ENCODE results near the gene ST14. TPM values are rescaled to one million over a fixed set of nuclear protein-coding genes. Genes with fewer than 3 reads are reported as not detected.

The ST14 gene
- total RNA-seq, 2 donors from 2014 or later = 17.5 to 21.7 TPM

DNA sequence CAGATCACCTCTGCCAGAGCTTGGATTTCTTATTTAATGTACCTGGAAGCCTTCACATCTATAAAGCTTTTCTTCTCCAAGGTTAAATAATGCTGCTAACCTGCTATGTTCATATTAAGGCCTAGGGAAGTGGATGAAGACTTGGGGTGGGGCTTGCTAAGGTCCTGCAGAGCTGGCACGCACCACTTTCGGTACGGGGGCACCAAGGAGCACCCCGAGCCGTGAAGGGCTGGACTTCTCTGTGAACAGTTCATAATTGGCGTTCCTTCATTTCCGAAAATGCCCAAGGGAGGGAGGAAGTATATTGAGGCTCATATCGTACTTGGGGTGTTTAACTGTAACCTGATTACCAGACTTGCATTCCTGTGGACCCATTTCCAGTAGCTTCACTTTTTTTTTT, 59.6 kb downstream of the ST14 start:
- Histone ChIP-seq H3K27me3 (ENCODE audit: control insufficient read depth, insufficient read depth, low read length, poor library complexity, severe bottlenecking) (no peaks in the 10 kb centered on the region), H3K9ac (ENCODE audit: extremely low read depth, low read length, poor library complexity, severe bottlenecking) (no peak overlapping the region), H3K4me1 (ENCODE audit: control insufficient read depth, insufficient read depth, low read length) (no peaks in the 10 kb centered on the region), H3K4me3 (ENCODE audit: low read length) (no peak overlapping the region), H3K27ac (ENCODE audit: low read depth, low read length) (no peak overlapping the region), H3K9me3 (ENCODE audit: control insufficient read depth, low read length) (no peaks in the 10 kb centered on the region), H3K36me3 (ENCODE audit: control insufficient read depth, insufficient read depth, low read length) (no peaks in the 10 kb centered on the region)
- H3K27ac Mint-ChIP-seq = no peak overlapping the region
- WGBS, 2 experiments (ENCODE audit: insufficient coverage in 1 of 2, insufficient read length in 1 of 2) = 94 to 100% methylated on average over 5 to 8 of the region's 8 CpGs
- H3K36me3 Mint-ChIP-seq (ENCODE audit: low read depth) = peaks cover 3% of the 10 kb centered on the region
- peaks cover 3% of the 10 kb centered on the region for H3K27me3 Mint-ChIP-seq (ENCODE audit: insufficient read depth)
- H3K9me3 Mint-ChIP-seq = no peaks in the 10 kb centered on the region
- no peak for DNase-seq
- no peak overlapping the region for H3K4me3 Mint-ChIP-seq
- TF ChIP-seq, protein P1, sequence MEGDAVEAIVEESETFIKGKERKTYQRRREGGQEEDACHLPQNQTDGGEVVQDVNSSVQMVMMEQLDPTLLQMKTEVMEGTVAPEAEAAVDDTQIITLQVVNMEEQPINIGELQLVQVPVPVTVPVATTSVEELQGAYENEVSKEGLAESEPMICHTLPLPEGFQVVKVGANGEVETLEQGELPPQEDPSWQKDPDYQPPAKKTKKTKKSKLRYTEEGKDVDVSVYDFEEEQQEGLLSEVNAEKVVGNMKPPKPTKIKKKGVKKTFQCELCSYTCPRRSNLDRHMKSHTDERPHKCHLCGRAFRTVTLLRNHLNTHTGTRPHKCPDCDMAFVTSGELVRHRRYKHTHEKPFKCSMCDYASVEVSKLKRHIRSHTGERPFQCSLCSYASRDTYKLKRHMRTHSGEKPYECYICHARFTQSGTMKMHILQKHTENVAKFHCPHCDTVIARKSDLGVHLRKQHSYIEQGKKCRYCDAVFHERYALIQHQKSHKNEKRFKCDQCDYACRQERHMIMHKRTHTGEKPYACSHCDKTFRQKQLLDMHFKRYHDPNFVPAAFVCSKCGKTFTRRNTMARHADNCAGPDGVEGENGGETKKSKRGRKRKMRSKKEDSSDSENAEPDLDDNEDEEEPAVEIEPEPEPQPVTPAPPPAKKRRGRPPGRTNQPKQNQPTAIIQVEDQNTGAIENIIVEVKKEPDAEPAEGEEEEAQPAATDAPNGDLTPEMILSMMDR (conservative IDR thresholded peaks at IDR 0.05) = no peak
- no peaks in the 10 kb centered on the region for H3K4me1 Mint-ChIP-seq

DNA sequence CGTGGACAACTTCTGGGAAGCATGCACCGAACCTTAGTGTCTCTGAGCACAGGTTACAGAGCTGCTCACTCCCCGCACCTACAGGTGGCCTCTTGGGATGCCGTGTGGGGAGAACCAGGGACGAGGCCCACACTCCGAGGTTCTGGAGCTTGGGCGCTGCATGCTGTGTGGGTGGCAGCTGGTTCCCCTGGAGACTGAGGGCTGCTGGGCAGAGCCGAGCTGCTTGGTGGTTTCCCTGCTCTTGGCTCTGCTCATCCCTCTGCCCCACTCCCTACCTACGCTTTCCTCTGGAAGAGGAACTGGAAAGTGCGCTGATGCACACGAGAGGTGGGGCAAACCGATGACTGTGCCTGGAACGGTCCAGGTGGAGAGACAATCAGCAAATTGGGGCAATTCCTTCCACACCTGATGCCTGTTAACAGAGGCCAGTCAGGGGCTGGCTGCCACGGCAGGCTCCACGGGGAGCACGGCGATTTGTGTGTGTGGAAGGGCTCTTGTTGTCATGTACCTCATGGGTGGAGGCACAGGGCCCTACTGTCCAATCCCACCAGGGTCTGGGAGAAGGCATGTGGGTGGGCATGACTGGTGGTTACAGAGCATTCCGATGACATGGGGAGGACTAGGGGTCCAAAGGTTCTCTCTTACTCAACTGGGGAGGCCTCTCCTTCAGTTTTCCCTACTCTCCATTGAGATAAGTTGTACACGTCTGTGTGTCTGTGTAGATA, 60.9 kb downstream of the ST14 start:
- H3K27ac Mint-ChIP-seq = no peak overlapping the region
- H3K27me3 ChIP-seq (ENCODE audit: control insufficient read depth, insufficient read depth, low read length, poor library complexity, severe bottlenecking) = no peaks in the 10 kb centered on the region

DNA sequence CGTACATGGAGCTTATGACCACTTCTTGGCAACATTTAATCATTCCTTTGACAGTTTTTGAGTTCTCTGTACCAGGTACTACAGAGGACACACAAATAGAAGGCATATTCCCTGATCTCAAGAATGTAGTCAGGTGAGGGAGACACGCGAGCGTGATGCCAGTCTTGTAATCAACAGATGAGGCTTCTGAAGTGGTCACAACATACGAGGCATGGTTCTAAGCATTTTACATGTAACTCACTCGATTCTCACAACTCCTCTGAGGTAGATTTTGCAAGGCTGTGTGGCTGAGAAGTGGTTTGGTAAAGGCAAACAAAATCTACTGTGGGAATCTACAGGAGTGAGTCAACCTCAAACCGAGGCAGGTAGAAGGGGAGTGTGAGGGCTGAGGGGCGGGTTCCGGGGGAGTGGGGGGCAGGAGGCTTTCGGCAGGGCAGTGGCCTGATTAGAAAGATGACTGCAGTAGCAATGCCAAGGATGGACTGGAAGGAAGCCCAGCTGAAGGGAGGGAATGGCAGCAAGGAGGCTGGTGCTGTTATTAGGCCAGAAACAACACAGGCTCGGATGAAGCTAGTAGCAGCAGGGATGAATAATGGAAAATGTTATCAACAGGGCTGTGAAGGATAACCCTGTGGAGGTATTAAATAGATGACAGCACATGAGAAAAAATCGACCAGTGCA, 63.8 kb downstream of the ST14 start:
- Histone ChIP-seq H3K27me3 (ENCODE audit: control insufficient read depth, insufficient read depth, low read length, poor library complexity, severe bottlenecking) (no peaks in the 10 kb centered on the region), H3K4me1 (ENCODE audit: control insufficient read depth, insufficient read depth, low read length) (no peaks in the 10 kb centered on the region), H3K27ac (ENCODE audit: low read depth, low read length) (no peak overlapping the region), H3K9ac (ENCODE audit: extremely low read depth, low read length, poor library complexity, severe bottlenecking) (no peak overlapping the region), H3K4me3 (ENCODE audit: low read length) (no peak overlapping the region), H3K36me3 (ENCODE audit: control insufficient read depth, insufficient read depth, low read length) (no peaks in the 10 kb centered on the region), H3K9me3 (ENCODE audit: control insufficient read depth, low read length) (no peaks in the 10 kb centered on the region)
- WGBS, 2 experiments (ENCODE audit: insufficient coverage in 1 of 2, insufficient read length in 1 of 2) = 91% methylated on average over 5 to 12 of the region's 12 CpGs
- TF ChIP-seq, protein P1 (conservative IDR thresholded peaks at IDR 0.05) = no peak
- Mint-ChIP-seq H3K4me1 (no peaks in the 10 kb centered on the region), H3K36me3 (ENCODE audit: low read depth) (peaks cover 7% of the 10 kb centered on the region), H3K9me3 (no peaks in the 10 kb centered on the region), H3K27me3 (ENCODE audit: insufficient read depth) (no peaks in the 10 kb centered on the region), H3K4me3 (no peak overlapping the region), H3K27ac (no peak overlapping the region)
- DNase-seq = no peak

More for the DNA sequence above, 60.9 kb downstream of the ST14 start:
- Mint-ChIP-seq H3K4me1 (no peaks in the 10 kb centered on the region), H3K36me3 (ENCODE audit: low read depth) (peaks cover 7% of the 10 kb centered on the region), H3K4me3 (no peak overlapping the region), H3K27me3 (ENCODE audit: insufficient read depth) (no peaks in the 10 kb centered on the region), H3K9me3 (no peaks in the 10 kb centered on the region)
- TF ChIP-seq, protein P1 (conservative IDR thresholded peaks at IDR 0.05) = no peak
- WGBS, 2 experiments (ENCODE audit: insufficient coverage in 1 of 2, insufficient read length in 1 of 2) = 91 to 100% methylated on average over 7 to 19 of the region's 19 CpGs
- no peak for DNase-seq
- no peak overlapping the region for H3K4me3 ChIP-seq (ENCODE audit: low read length)
- H3K9ac ChIP-seq (ENCODE audit: extremely low read depth, low read length, poor library complexity, severe bottlenecking) = no peak overlapping the region
- no peaks in the 10 kb centered on the region for H3K36me3 ChIP-seq (ENCODE audit: control insufficient read depth, insufficient read depth, low read length)
- no peaks in the 10 kb centered on the region for H3K9me3 ChIP-seq (ENCODE audit: control insufficient read depth, low read length)
- H3K27ac ChIP-seq (ENCODE audit: low read depth, low read length) = no peak overlapping the region
- no peaks in the 10 kb centered on the region for H3K4me1 ChIP-seq (ENCODE audit: control insufficient read depth, insufficient read depth, low read length)
